ENCODE measurements around the gene ABL1. TPM values are rescaled to one million over a fixed set of nuclear protein-coding genes. Genes with fewer than 3 reads are reported as not detected.
"Not testable (repeated sequence)": the region's sequence is repeated elsewhere in the genome, so short reads cannot be mapped to it uniquely, and the experiment has no call there.

ABL1 gene
- total RNA-seq, 1 donor from 2014 or later, result 92.4 TPM

DNA sequence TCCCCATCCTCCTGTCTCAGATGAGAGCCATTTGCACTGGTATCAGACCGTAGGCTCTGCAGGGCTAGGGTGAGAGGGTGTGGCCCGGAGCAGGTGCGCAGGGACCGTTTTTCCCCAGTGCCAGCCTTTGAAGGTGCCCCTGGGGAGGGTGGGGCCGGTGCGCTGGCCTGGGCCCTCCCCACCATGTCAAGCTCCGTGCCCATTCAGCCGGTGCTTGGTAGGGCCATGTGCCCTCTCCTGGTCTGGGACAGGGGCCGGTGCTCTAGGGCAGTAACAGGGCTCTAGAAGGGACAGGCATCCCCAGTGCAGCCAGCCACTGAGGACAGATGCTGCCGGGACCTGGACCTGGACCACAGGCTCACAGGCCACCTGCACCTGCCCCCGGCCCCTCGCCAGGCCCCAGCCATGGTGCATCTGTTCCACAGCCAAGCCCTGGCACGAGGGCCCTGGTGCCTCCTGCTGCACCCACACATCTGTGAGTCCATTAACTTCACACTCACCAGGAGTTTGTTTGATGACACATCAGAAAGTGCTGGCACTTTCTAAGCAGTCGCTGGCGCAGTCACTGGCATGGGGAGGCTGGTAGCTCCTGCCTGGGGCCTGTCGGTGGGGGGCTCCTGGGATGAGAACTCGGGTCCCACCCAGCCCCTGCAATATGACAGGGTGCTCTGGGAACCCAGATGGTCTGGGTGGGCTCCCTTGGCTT is 66.6 kb downstream of the ABL1 start:
- no peak for DNase-seq (ENCODE audit: low spot score)

DNA sequence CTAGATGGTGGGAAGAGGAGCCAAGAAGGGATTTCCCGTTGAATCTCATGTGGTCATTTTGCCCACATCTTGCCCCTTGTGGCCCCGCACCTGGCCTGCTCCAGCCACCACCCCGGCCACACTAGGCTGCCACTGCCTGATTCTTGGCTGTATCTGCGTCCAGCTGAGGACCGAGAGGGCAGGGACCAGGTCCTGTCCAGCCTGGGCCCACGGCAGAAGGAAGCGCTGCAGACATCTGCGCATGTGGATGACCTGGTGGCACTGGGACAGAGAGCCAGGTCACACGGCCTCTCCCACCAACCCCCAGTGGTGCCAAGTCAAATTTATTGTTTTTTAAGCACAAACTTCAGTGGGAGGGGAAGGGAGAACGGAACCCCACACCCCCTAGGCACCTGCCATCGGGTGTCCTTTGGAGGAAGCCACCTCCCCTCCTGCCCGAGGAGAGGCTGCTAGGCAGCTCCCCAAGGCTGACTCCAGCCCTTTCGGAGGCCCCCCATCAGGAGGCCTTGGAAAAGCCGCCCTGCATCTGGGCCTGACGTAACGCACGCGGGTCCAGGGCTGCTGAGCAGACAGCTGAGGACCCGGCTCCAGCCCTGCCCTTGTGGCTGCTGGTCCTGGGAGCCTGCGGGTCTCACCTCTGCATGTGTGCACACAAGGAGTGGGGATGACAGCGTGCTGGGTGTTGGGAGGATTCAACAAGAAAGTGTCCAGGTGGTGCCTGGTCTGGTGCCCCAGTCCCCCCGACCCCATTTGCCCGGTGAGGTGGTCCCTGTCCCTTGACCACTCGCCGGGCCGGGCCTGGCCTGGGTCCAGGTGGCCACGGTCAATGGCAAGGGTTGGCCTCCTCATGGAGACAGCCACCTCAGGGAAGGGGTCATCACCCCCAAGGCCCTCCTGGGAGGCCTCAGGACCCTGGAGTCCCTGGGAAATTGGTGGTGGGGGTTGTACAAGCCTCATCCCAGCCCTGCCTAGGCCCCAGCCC is 67.4 kb downstream of the ABL1 start:
- no peak for DNase-seq (ENCODE audit: low spot score)

DNA sequence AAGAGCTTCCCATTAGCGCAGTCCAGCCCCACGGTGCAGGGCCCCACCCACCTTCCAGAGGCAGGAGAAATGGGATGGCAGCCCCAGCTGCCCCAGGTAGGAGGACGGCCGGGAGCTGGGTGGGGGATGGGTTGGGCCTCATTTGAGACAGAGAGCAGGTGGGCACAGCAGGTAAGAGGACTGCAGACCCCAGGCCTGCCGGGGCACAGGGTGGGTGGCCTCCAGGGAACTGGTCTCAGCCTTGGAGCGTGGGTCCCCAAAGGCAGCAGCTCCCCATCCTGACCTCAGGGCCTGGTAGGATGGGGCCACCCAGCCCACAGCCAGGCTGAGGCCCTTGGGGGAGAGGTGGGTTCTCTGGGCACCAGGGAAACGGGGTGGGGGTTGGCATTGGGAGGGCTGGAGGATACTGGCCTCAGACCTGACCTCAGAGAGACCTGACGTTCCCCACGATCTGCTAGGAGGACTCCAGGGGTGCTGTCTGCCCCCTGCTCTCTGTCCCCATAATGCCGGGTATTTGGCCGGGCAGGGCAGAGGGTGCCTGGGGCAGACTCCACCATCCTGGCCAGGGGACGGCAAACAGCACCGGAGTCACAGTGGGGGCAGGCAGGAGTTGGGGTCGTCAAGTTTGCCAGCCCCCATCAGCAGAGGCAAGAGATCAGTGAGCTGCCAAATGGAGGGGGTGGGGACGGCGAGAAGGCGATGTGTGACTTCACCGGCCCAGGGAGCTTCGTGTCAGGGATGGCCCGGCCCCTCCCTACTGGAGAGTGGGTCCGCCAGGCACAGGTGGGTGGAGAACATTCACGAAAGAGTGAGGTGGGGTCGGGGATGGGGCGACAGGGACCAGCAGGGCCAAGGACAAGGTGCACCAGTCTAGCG is 68.4 kb downstream of the ABL1 start:
- DNase-seq (ENCODE audit: low spot score), result no peak

DNA sequence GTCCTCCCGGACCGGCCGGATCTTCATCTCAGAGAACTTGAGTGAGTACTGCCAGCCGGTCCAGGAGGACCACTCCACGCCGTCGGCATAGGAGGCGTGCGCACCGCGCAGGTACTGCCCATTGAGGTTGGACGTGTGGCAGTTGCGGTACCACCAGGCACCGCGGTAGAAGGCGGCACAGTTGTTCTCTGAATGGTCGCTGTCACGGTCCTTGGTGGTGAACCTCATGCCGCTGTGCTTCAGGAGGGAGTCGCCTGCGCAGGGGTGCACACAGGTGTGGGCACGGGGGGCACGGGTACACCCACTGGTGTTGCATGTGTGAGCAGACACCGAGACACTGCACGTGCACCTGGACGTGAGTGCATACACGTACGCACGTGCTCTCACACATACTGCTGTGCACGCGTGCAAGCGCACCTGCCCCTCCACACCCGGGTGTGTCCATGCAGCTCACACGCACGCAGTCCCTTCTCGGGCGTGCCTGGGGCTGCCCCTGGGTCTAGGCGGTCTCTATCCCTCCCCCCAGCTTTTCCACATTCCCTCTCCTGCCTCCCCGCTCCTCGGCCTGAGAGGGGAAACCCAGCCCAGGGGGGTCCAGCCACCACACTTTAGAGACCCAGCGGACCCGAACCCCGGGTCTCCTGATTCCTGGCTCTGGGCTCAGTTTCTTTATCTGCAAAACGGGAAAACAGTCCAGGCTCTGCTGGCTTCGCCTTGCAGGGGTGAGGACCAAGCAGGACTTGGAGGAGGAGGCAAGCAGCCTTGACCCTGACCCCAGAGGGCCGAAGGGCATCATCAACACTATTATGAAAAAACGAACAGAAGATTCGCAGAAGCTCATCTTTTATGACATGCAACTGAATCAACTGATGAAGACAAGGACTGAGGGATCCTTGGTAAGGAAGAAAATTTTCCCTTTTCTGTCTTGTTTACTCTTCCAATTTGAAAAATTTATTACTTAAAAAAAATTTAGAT is 69.3 kb downstream of the ABL1 start:
- DNase-seq (ENCODE audit: low spot score), result no peak

DNA sequence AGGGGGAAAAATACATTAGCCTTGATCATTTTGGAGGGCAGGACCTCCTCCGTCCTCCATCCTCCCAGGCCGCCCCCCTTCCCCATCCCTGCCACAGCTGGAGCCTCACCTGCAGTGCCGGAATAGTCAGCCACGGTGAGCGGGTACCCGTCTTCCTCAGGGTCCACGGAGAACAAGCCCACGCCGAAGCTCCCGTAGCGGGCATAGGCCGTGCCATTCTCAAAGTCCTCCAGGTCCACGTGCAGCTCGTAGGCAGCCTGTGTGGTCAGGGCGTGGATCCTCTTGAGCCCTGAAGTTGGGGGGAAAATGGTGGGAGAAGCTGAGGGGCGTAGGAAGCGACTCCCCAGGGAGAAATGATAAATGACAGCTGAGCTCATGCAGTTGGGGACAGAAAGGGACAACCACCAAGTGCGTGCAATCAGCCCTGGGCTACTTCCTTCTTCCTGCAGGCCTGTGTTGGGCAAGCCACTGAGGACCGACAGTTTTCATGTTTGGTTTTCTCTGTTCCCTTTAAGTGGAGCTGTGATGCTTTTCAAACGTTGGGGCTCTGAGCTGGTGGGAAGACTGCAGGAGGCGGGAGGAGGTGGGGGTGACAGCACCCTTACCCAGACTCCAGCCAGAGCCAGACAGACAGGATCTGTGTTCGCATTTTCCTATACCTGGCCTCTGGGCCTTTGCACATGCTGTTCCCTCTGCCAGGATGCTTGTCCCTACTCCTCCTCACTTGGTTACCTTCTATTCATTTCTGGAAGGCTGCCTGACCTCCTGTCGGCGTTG is 70.3 kb downstream of the ABL1 start:
- no peak for DNase-seq (ENCODE audit: low spot score)

DNA sequence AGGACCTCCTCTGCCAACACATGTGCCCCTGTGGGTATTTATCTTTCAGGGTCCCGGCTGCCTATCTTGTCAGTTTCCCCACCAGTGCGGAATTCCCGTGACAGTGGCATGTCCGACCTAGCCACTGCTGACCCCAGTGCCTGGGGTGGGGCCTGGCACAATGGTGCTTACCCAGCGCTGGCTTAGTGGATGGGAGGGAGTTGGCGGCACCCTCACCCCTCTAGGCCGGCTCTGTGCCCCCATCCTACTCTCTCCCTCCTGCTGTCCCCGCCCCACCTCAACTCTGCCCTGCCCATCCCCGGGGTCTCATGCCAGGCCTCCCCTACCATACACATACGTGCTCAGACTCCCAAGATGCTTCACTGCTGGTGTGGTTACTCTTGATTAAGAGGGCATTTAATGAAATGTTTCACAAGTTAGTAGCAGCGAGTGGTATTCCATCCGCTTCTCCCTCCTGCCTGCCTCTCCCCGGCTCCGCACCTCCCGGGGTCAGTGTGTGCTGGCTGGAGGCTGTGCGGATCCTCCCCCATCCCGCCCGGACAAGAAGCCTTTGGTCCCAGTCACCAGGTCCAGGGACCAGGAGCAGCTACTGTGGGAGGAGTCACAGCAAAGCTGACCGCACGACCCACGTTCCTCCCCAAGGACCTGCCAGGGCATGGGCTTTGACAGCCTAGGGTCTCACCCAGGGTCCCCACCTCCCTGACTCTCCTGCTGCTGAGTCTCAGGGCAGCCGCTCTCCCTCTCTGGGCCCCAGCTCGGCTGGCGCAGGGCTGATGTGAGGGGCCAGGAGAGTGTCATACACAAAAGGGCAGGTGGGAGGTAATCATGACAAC is 71.1 kb downstream of the ABL1 start:
- no peak for DNase-seq (ENCODE audit: low spot score)

DNA sequence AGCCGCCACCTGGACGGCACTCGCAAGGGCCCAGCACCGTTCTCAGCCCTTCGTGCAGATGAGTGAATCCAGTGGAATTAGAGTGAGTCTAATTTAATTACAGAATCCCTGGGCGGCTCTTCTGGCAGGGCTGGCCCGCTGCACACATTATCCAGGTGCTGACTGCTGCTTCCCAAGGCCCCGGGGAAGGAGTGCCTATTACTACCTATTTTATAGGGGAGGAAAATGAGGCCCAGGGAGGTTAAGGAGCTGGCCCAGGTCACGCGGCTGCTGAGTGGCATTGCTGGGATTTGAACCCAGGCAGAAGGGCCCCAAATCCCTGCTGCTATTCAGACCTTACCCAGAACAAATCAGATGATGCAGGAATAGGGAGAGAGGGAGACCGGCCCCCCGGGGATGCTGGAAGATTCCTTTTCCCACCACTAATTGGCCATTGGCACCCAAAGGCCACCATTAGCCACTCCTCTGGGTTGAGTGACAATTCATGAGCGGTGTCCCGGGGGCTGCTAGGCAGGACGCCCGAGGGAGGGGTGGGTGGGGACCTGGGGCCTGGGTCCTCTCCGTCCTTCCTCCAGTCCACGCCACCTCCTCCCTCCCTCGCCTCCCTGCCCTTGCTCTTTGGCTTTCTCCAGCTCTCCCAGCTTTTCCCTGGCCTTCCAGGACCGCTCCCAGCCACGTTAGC is 71.8 kb downstream of the ABL1 start:
- DNase-seq (ENCODE audit: low spot score), result no peak

DNA sequence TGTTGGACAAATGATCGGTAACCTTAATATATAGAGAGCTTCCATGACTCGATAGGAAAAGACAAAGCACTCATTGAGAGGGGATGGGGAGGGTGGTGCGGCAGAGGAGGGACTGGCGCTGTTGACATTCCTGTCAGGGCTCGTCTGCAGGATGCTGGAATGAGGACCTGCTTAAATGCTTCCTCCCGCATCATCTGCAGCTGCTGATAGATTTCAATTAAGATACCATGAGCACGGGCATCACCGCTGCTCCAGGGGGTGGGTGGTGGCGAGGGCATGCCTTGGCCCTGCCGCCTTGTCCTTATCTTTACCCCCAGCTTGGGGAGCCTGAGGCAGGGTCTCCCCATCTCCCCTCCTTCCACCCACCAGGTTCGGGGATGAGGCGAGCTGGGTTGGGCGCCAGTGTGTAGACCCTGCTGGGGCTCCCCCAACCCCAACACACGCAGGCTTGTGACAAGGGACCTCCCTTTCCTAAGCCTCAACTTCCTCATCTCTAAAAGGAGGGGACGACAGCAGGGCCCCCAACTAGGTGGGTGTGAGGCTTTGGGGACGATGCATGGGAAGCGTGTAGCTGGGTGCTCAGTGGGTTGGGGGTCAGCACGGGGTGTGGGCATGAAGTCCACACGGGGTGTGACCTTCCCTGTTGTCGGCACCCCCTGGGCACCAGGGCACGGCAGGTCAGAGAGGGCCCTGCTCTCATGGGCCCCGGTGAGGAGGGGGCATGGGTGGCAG is 73.3 kb downstream of the ABL1 start:
- no peak for DNase-seq (ENCODE audit: low spot score)

DNA sequence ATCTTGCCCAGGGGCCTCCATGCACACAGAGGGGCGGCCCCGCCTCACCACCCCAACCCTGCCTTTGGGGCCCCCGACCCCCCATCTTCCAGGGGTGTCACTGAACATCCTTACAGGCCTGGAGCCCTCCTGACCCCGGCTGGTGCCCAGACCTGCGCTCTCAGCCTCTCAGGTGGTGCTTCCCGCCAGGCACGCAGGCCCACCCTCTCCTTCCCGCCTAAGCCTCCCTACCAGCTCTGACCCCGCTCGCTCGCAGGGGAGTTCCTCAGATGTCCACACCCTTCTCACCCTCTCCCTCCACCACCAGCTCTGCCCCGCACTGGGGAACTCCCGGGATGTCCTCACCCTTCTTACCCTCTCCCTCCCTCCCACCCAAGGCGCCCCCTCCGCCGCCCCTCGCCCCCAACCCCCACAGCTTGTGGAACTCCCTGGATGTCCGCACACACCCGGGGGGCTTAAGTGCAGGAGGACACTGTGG is 73.9 kb downstream of the ABL1 start:
- DNase-seq (ENCODE audit: low spot score), result no peak

DNA sequence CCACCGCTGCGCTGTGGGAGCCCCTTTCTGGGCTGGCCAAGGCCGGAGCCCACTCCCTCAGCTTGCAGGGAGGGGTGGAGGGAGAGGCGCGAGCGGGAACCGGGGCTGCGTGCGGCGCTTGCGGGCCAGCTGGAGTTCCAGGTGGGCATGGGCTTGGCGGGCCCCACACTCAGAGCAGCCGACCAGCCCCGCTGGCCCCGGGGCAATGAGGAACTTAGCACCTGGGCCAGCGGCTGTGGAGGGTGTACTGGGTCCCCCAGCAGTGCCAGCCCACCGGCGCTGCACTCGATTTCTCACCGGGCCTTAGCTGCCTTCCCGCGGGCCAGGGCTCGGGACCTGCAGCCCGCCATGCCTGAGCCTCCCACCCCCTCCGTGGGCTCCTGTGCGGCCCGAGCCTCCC is 75.0 kb downstream of the ABL1 start:
- not testable (repeated sequence) for DNase-seq (ENCODE audit: low spot score)

DNA sequence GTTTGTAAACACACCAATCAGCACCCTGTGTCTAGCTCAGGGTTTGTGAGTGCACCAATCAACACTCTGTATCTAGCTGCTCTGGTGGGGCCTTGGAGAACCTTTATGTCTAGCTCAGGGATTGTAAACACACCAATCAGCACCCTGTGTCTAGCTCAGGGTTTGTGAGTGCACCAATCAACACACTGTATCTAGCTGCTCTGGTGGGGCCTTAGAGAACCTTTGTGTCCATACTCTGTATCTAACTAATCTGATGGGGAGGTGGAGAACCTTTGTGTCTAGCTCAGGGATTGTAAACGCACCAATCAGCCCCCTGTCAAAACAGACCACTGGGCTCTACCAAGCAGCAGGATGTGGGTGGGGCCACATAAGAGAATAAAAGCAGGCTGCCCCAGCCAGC is 75.6 kb downstream of the ABL1 start:
- DNase-seq (ENCODE audit: low spot score), result not testable (repeated sequence)

DNA sequence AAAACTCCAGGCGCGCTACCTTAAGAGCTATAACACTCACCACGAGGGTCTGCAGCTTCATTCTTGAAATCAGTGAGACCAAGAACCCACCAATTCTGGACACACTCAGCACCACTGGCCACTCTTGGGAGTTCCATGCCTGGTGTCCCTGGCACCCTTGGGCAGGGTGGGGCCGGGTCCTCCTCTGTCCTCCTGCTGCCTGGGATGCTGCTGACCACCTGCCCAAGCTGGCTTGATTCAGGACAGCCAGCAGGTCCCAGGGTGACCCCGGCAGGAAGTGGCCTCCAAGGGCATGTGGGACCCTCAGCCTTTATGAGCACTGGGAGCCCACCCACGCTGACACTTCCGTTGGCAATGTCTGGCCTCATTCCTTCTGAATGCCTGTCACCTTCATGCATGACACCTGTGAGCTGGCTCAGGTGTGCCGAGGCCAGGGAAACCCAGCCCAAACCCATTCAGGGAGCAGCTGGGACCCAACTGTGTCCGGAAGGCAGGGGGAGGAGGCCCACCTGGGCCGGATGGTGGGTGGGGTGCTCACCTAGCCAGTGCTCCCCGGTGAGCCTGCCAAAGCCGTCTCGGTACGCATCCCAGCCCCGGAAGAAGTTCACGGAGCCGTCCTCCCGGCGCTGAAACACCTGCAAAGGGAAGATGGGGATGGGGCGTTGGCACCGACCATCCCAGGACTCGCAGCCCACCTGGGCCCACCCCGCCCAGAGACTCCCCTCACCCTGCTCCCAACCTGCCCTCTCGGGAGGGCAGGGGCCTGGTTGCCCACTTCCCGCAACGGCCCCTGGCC is 76.4 kb downstream of the ABL1 start:
- no peak for DNase-seq (ENCODE audit: low spot score)

DNA sequence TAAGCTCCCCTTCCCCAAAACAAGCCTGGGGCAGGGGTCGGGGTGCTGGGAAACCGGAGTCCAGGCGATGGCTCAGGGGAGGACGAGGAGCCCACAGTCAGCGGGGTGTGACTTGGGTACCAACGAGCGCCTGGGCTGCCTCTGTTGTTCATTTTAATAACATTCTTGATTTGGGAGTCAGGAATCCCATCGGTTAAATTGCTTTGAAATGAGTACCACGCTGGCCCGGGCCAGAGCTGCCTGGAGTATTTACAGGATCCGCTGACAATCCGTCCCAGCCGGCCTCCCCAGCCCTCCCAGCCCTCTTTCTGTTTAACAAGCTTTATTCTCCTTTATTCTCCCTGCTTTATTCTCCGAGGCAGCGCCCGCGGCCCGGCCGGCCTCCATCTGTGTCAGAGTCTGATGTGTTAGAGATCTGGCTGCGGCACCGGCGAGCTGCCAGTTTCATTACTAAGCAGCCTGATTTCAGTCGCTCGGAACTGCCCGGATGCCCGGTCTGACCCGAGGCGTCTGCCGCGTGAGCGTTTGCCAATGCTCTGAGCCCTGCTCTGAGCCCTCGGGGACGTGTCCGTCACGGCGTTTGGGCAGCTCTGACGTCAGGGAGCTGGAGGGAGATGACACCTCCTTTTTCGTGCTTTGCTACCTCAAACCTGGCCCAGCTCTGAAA is 78.0 kb downstream of the ABL1 start:
- peak; percentile 92 for DNase-seq (ENCODE audit: low spot score)

DNA sequence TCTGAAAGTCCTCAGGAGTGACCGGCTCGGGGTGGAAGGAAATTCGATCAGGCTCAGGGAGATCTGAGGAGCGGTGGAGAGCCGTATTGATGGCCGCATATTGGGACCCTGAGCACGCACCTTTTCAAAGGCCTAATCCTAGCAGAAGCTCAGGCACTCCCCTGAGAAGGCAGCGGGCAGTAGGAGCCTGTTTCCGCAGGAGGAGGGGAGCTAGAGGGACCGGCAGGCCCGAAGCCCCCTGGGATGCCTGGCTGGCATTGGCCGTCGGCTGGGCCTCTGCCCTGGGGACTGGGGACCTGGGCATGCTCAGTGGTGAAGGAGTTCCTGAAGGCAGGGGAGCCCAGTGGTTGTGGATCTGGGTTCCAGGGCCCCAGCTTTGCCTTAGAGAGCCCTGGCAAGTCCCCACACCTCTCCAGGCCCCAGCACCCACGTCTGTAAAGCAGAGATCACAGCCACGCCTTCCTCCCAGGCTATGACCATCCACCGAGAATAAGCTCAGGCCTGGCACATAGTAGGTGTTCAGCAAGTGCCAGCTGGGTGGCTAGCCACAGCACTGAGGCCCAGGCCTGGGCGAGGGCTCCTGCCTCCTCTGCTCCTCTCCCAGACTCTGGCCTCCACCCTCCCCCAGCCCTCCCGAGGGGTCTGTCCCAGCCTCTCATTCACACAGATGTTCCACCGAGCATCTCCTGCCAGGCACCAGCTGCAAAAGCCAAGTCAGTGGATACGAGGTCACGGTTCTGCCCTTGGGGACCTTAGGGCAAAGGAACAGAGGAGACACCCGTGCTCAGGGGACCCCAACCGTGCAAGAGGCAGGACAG is 78.8 kb downstream of the ABL1 start:
- no peak for DNase-seq (ENCODE audit: low spot score)
